Lung (tissue), 12 donors: Measurements from ENCODE around the gene TLR7. TPM values are rescaled to one million over a fixed set of nuclear protein-coding genes. Genes with fewer than 3 reads are reported as not detected.

Source experiments
- ATAC-seq: fragments of 200-7000 bp; cut with Tn5 transposase; one replicate; pipeline ENCODE4 v1.9.1; 2020; ENCODE audit warnings: moderate number of reproducible peaks; ENCODE audit not compliant: insufficient read depth, low FRiP score
- DNase-seq, 3 donors: peaks; one replicate each; pipeline ENCODE4 v3.0.0-alpha.2; 2013 to 2017
- H3K27ac ChIP-seq, 2 donors: one replicate each; pipeline ENCODE4 v1.5.1; 2013; ENCODE audit warnings: mild to moderate bottlenecking in 2 of 2, moderate library complexity in 2 of 2, control low read depth in 1 of 2, inconsistent platforms in 1 of 2, low read depth in 1 of 2, low read length in 1 of 2
- H3K27me3 ChIP-seq, 3 donors: one replicate each; pipeline ENCODE4 v1.5.1; 2013; ENCODE audit warnings: low read length in 2 of 3; ENCODE audit not compliant: control insufficient read depth in 3 of 3, insufficient read depth in 3 of 3
- H3K36me3 ChIP-seq, 4 donors: one replicate each; pipeline ENCODE4 v1.5.1; 2013; ENCODE audit warnings: low read length in 4 of 4, mild to moderate bottlenecking in 1 of 4, moderate library complexity in 1 of 4; ENCODE audit not compliant: control insufficient read depth in 4 of 4, insufficient read depth in 4 of 4
- H3K4me1 ChIP-seq, 5 donors: one replicate each; pipeline ENCODE4 v1.5.1; 2013; ENCODE audit warnings: low read length in 5 of 5, mild to moderate bottlenecking in 2 of 5, moderate library complexity in 1 of 5; ENCODE audit not compliant: control insufficient read depth in 5 of 5, insufficient read depth in 5 of 5
- H3K4me3 ChIP-seq: one replicate; pipeline ENCODE4 v1.5.1; 2013; ENCODE audit warnings: mild to moderate bottlenecking, control low read depth, moderate library complexity
- H3K9ac ChIP-seq, 2 donors: one replicate each; pipeline ENCODE4 v1.5.1; 2013; ENCODE audit warnings: low read length in 2 of 2, control low read depth in 1 of 2; ENCODE audit not compliant: insufficient read depth in 1 of 2
- H3K9me3 ChIP-seq, 4 donors: one replicate each; pipeline ENCODE4 v1.5.1; 2013; ENCODE audit warnings: low read length in 3 of 4, mild to moderate bottlenecking in 1 of 4, moderate library complexity in 1 of 4; ENCODE audit not compliant: control insufficient read depth in 4 of 4, insufficient read depth in 3 of 4
- CTCF ChIP-seq: IDR thresholded peaks from 2 replicates; pipeline ENCODE4 v1.5.1; 2012; ENCODE audit warnings: mild to moderate bottlenecking; ENCODE audit errors: control extremely low read depth, extremely low read depth
- WGBS, 2 donors: extraction: QIAGEN DNeasy Blood & Tissue Kit; methylation state at CpG; one replicate each; pipeline ENCODE4 v1.1.7; 2013; 5-methylcytosine and 5-hydroxymethylcytosine counted together
- polyA plus RNA-seq, 2 donors: library from polyadenylated mRNA; stranded (reverse); fragments of 200-250 nt; gene quantifications; one replicate each; pipeline ENCODE4 v1.2.1, GENCODE V29; 2013
- total RNA-seq, 2 donors: library from RNA; depleted of rRNA in 1 of 2; stranded (reverse); fragments of >200 nt in 1 of 2; gene quantifications; one replicate each; pipeline ENCODE4 v1.2.1, GENCODE V29; 2014 to 2021
- donor health status: control.
- donor health status: control.
- donor health status: Bipolar disorder and iron deficiency.
- donor health status: healthy.
- donor health status: DM: yes; HTN: yes; CAD: no.

Gene TLR7
- total and polyA plus RNA-seq, 4 donors, result 0.26 to 3.5 (median 0.80) TPM

- Histone ChIP-seq H3K27ac (no peak overlapping the region), H3K36me3 (no peaks in the 10 kb centered on the region), H3K4me3 (no peak overlapping the region), H3K9me3 (no peaks in the 10 kb centered on the region), H3K4me1 (no peaks in the 10 kb centered on the region), H3K9ac (no peak overlapping the region), H3K27me3 (peaks cover 0 to 4% (median 3%) of the 10 kb centered on the region in 3 donors)
- WGBS, 2 donors, result 39 to 61% methylated on average over 2 of the region's 2 CpGs
- ATAC-seq (no peak), DNase-seq (no peak)
- TF ChIP-seq CTCF, result no peak
These were observed 25.8 kb downstream of the TLR7 start for GRCh38 chrX:12892716-12893115.

- ATAC-seq (no peak), DNase-seq (peak; percentile 24 to 71 (median 55))
- no peak overlapping the region for H3K4me3 ChIP-seq
- peaks cover 0 to 15% (median 9%) of the 10 kb centered on the region in 3 donors for H3K27me3 ChIP-seq
- no peaks in the 10 kb centered on the region for H3K9me3 ChIP-seq
- H3K36me3 ChIP-seq, result no peaks in the 10 kb centered on the region
- TF ChIP-seq CTCF, result peak; percentile 39
- no peaks in the 10 kb centered on the region for H3K4me1 ChIP-seq
- no peak overlapping the region for H3K9ac ChIP-seq
- H3K27ac ChIP-seq, result no peak overlapping the region
- WGBS, 2 donors, result 50 to 52% methylated on average over 12 of the region's 12 CpGs
These were observed 27.5 kb downstream of the TLR7 start for GRCh38 chrX:12894074-12895030.

- 46 to 62% methylated on average over 2 of the region's 2 CpGs for WGBS, 2 donors
- ATAC-seq (no peak), DNase-seq (no peak)
- no peaks in the 10 kb centered on the region for H3K36me3 ChIP-seq
- H3K9ac ChIP-seq, result no peak overlapping the region
- no peak overlapping the region for H3K27ac ChIP-seq
- no peak for TF ChIP-seq CTCF
- no peak overlapping the region for H3K4me3 ChIP-seq
- no peaks in the 10 kb centered on the region for H3K4me1 ChIP-seq
- peaks cover 0 to 18% (median 9%) of the 10 kb centered on the region in 3 donors for H3K27me3 ChIP-seq
- no peaks in the 10 kb centered on the region for H3K9me3 ChIP-seq
These were observed 29.0 kb downstream of the TLR7 start for GRCh38 chrX:12895866-12896265.
